Measurements from ENCODE around the gene RAD54L2.
"Not testable (repeated sequence)": the region's sequence is repeated elsewhere in the genome, so short reads cannot be mapped to it uniquely, and the experiment has no call there.

Gene RAD54L2

GRCh38 chr3:51544011-51544775 is 5.7 kb downstream of the RAD54L2 start:
- no peak for DNase-seq

- DNase-seq = no peak
These were observed 8.8 kb downstream of the RAD54L2 start for GRCh38 chr3:51547274-51547673.

GRCh38 chr3:51549311-51549710 is 10.8 kb downstream of the RAD54L2 start:
- no peak for DNase-seq

- no peak for DNase-seq
These were observed 11.7 kb downstream of the RAD54L2 start for GRCh38 chr3:51550080-51550819.

- DNase-seq = no peak
These were observed 19.5 kb downstream of the RAD54L2 start for GRCh38 chr3:51557993-51558392.

- DNase-seq = peak in 1 of 2 experiments; percentile 3
These were observed 20.9 kb downstream of the RAD54L2 start for GRCh38 chr3:51559411-51559888.

- DNase-seq = no peak
These were observed 21.4 kb downstream of the RAD54L2 start for GRCh38 chr3:51559961-51560360.

- DNase-seq = not testable (repeated sequence)
These were observed 23.9 kb downstream of the RAD54L2 start for GRCh38 chr3:51562403-51562802.

GRCh38 chr3:51568036-51568435 is 29.5 kb downstream of the RAD54L2 start:
- DNase-seq = no peak

GRCh38 chr3:51568996-51569395 is 30.5 kb downstream of the RAD54L2 start:
- no peak for DNase-seq

- no peak for DNase-seq
These were observed 39.7 kb downstream of the RAD54L2 start for GRCh38 chr3:51578238-51578637.

- no peak for DNase-seq
These were observed 41.9 kb downstream of the RAD54L2 start for GRCh38 chr3:51580418-51580817.

- DNase-seq = no peak
These were observed 43.0 kb downstream of the RAD54L2 start for GRCh38 chr3:51581524-51581923.

GRCh38 chr3:51585197-51585596 is 46.7 kb downstream of the RAD54L2 start:
- no peak for DNase-seq

GRCh38 chr3:51585871-51586270 is 47.4 kb downstream of the RAD54L2 start:
- DNase-seq = no peak
